Tibial nerve (tissue), 4 donors: ENCODE measurements around the gene SIGLEC14.

ENCODE experiments used
- CTCF ChIP-seq, 5 experiments: fragments of 200-600 bp in 3 of 5; fragments of 450-650 bp in 2 of 5; sonication (generic) in 3 of 5; IDR thresholded peaks; one replicate each; pipeline ENCODE4 v1.5.1; 2016 to 2019; ENCODE audit warnings: antibody characterized with exemption in 5 of 5, mild to moderate bottlenecking in 3 of 5, moderate library complexity in 2 of 5
- EP300 ChIP-seq, 2 donors: sonication (generic); formaldehyde crosslinking; IDR thresholded peaks; one replicate each; pipeline ENCODE4 v1.6.1; 2017; ENCODE audit warnings: antibody characterized with exemption in 2 of 2, mild to moderate bottlenecking in 1 of 2
- POLR2A ChIP-seq, 2 donors: fragments of 450-650 bp; IDR thresholded peaks; one replicate each; pipeline ENCODE4 v1.6.1; 2017; ENCODE audit warnings: antibody characterized with exemption in 2 of 2, mild to moderate bottlenecking in 2 of 2, moderate library complexity in 2 of 2

GRCh38 chr19:51694318-51695085 lies 47.9 kb upstream of the SIGLEC14 start:
- TF ChIP-seq POLR2A (IDR thresholded peaks at IDR 0.05) (no peak), CTCF (IDR thresholded peaks at IDR 0.05) (no peak), EP300 (IDR thresholded peaks at IDR 0.05) (no peak)
